GM21528 (cell line): ENCODE data around the gene CCR5.
"Not testable (repeated sequence)": the region's sequence is repeated elsewhere in the genome, so short reads cannot be mapped to it uniquely, and the experiment has no call there.

Source experiments
- ATAC-seq: cut with Tn5 transposase; IDR thresholded peaks from one replicate; pipeline ENCODE4 v1.9.1; 2021; ENCODE audit warnings: mild to moderate bottlenecking, moderate library complexity; ENCODE audit not compliant: unreplicated experiment, low FRiP score

The CCR5 gene

DNA sequence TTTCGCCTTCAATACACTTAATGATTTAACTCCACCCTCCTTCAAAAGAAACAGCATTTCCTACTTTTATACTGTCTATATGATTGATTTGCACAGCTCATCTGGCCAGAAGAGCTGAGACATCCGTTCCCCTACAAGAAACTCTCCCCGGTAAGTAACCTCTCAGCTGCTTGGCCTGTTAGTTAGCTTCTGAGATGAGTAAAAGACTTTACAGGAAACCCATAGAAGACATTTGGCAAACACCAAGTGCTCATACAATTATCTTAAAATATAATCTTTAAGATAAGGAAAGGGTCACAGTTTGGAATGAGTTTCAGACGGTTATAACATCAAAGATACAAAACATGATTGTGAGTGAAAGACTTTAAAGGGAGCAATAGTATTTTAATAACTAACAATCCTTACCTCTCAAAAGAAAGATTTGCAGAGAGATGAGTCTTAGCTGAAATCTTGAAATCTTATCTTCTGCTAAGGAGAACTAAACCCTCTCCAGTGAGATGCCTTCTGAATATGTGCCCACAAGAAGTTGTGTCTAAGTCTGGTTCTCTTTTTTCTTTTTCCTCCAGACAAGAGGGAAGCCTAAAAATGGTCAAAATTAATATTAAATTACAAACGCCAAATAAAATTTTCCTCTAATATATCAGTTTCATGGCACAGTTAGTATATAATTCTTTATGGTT is at the start of gene CCR5:
TSS of gene CCR5 (plus strand) at position 108 of the 680 bp plus-strand sequence. CDS start 1,957 bp downstream, outside the sequence.
- no peak for ATAC-seq

DNA sequence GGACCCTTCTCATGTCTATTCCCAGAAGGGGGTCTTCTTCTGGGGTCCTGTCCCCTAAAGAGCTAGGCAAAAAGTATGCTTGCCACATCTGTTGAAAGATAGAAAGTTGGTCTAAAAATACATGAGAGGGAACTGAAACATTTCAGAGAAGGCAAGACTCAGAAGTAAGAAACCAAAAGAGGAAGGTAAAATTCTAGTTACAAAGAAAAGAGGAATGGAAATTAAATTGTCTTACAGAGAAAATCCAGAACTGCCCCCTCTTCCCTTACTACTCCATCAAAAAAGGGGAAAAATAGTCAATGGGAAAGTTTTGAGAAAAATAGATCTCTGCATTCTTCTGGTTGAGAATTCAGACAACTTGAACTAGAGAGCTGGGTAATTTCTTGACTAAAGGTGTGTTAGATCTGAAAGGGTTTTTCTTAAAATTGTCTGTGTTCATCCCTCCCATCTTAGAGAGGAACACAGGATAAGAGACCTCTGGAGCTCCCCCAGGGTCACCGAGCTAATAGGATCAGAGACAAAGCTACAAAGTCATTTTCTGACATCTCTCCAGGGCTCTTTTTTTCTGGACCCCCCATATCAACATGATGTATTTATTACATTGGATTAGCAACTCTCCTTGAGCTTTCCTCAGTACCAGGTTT is 49.2 kb upstream of the CCR5 start:
- no peak for ATAC-seq

DNA sequence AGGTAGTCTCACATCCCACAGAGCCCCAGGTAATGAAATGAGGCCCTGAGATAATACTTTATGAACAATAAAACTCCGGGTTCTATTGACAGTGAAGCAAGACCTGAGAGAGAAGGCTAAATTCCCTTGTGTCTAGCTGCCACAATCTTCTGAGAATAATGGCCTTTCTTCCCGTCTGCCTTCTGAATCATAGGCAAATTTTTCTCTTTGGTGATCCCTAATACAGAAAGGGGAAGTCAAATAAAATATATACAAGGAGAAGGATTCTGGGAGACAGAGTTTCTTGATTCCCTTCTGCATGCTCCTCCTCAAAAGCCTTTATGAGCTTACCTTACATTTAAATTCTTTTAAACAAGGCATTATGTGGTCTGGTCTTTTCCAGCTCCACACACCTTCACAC is 46.7 kb upstream of the CCR5 start:
- ATAC-seq = no peak

DNA sequence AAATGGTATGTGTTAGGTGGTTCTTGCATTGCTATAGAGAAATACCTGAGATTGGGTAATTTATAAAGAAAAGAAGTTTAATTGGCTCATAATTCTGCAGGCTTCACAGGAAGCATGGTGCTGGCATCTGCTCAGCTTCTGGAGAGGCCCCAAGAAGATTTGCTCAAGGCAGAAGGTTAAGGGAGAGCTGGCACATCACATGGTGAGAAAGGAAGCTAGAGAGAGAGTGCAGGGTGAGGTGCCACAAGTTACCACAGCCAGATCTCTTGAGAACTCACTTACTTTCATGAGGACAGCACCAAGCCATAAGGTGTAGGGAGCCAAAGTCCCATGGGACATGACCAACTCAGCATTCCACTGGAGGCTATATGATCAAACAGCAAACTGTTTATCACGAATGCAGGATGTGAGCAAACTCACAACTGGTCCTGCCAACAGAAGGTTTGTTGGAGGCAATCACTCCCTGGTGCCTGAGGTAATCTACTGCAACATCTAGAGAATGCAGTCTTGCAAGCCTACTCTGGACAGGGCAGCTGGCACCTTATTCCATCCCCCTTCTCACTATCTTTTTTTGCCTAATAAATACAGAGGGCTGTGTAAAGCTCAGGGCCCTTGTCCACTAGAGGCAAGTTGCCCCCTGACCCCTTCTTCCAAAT is 45.0 kb upstream of the CCR5 start:
- no peak for ATAC-seq

DNA sequence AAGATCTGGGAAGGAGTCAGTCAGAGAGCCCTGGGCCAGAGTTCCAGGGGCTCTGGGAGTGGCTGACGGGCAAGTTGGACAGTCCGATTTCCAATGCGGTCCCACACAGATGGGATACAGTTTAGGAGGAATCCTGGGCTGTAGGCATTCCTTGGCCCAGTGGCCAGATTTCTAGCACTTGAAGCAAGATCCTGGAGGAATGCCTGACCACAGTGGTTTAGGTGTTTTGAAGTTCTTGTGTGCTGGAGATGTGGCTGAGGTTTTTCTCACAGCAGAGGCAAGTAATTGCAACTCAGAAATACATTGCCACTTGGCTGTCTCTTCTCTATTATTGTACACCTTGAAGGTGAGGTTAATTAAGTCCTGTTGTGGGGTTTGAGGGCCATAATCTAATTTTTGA is 40.1 kb upstream of the CCR5 start:
- ATAC-seq = not testable (repeated sequence)

DNA sequence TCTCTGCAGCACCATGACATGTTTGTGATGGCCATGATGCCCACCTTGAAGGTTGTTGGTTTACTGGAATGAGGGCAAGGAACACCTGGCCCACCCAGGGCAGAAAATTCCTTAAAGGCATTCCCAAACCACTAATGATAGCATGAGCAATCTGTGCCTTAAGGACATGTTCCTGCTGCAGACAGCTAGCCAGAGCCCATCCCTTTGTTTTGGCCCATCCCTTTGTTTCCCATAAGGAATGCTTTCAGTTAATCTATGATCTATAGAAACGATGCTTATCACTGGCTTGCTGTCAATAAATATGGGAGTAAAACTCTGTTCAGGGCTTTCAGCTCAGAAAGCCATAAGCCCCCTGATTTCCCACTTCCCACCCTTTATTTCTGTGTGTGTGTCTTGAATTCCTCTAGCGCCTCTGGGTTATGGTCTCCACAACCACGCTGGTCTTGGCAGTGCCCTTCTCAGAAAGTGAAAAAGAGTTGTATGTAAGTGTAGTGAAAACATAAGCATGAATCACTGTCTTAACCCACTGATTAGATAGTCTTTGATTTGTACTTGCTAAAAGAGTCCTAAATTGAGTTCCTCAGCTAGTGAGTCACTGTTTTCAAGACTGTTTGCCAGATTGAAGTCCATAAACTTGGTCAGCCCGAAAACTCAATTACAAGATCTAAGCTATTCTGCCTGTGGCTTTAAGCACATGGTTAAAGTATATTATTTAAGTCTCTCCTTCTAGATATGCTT is 35.8 kb upstream of the CCR5 start:
- ATAC-seq = no peak

DNA sequence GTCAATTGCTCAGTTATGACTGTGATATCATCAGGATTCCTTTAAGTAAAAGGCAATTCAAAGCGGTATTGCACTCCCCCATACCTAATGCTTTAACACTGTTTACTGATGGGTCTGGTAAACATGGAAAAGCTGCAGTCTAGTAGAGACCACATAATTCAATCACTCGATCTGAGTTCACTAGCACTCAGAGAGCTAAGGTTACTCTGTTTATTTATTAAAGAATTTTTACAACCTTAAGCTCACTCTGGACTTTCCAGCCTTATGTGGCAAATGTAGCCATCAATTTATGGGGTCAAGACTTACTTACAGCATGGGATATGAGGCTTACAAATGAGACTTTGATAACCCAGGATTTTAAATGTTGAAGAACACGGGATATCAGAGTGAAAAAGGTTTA is 35.2 kb upstream of the CCR5 start:
- ATAC-seq = no peak

DNA sequence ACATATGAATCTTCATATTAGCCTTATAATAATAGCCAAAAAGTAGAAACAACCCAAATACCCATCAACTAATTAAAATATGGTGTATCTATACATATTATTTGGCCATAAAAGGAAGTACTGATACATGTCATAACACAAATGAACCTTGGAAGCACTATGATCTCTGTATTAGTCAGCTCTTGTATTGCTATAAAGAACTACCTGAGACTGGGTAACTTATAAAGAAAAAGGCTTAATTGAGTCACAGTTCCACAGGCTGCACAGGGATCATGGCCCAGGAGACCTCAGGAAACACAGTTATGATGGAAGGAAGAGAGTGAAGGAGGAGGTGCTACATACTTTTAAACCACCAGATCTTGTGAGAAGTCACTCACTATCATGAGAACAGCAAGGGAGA is 32.8 kb upstream of the CCR5 start:
- ATAC-seq = no peak

DNA sequence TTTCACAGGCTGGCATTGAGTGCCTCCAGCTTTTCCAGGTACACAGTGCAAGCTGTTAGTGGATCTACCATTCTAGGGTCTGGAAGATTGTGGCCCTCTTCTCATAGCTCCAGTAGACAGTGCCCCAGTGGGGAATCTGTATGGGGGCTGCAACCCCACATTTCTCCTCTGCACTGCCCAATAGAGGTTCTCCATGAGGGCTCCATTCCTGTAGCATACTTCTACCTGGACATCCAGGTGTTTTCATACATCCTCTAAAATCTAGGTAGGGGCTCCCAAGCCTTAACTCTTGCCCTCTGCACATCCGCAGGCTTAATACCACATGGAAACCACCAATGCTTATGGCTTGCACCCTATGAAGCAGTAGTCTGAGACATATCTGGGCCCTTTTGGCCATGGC is 31.9 kb upstream of the CCR5 start:
- no peak for ATAC-seq

DNA sequence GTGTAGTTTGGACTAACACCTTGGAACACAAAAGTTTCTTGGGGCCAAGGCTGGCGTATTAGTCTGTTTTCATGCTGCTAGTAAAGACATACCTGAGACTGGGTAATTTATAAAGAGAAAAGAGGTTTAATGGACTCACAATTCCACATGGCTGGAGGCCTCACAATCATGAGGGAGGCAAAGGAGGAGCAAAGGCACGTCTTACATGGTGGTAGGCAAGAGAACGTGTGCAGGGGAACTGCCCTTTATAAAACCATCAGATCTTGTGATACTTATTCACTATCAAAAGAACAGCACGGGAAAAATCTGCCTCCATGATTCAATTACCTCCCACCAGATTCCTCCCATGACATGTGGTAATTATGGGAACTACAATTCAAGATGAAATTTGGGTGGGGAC is 26.3 kb upstream of the CCR5 start:
- no peak for ATAC-seq

DNA sequence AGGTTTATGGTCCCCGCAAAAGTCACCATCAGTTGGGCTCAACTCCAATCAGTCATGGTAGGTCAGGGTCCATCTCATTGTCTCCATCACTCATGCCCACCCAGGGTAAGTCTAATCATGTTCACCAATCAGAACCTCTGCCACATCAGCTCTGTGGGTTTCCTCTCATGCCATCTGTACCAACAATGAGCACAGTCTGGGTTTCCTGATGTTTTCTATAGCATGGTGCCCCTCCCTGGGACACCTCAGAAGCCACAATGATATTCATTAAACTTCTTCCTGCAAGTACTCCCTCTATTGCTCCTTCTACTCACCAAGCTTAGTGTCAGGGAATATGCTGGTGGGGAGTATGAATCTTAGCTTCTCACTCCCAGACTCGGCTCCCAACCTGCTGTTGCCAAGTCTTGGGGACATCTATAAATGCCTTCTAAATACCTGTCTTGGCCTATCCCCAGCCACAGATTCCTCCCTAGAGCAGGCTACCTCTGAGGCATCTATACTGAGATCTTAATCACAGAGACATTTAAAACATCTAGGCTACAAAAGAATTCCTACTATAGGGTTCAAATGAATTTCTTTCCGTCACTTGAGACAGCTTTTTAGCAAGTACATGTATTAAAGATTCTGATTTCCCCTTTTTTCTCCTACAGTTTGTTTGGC is 21.8 kb upstream of the CCR5 start:
- no peak for ATAC-seq

DNA sequence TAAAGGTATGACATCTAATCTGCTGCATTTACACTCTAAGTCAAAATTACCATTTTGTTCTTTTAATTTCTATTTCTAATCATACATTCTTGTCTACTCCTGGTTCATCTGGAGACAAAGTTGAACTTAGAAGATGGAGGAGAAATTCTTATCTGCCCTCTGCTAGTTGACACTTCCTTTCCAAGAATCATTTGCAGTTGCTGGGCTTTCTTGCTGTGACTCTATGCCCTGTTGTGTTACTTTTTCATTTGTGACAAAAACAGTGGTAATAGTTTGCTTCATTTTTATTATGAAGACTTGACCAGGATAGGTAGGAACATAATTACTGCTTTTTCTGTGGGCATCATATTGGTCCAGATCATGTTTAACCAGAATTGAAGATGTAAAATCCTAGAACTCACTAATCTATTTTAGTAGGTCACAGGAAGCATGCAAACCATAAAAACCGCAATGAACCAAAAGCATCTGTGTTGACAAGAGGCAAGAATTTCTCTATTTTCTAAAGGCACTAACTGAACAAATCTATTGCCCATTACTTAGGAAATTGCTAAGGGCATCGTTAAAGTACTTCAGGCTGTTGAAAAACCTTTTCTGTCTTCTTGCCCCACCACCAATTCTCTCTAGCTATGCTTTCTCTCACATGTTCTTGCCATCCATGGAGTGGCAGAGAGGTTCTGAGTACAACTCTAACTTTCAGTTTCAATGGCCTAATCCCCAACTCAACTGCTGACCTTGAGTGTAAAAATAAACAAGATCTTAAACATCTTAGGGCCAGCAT is 21.1 kb upstream of the CCR5 start:
- ATAC-seq = peak; percentile 71

DNA sequence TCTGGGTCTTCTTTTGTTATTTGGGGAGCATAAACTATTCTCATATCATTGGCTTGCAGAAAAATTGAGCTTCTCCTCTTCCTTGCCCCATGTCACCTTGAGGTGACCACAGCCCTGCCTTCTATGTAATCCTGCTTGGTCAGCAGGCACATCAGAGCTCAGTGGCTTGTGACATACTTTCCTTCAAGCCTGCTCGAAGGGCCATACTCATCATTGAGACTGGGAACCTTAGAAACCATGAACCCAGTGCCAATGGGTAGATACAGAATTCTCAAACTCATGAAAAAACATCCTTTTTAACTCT is 20.5 kb upstream of the CCR5 start:
- ATAC-seq = no peak

DNA sequence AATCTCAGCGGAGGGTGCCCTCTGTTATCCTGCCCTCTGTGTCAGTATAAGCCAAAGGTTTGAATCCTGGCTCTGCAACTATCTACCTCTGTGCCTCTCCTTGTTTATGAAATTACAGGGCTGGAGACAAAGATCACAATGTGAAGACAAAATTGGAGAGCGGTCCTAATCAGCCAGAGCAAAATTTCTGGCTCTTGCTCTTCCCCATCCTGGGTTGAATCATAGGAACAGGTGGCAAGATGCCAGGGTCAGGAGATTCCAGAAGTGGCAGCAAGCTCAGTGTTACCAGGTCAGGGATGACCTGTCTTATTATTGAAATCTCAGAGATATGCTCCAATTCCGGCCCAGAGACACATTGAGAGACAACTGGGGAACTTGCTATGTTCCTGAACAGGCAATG is 19.1 kb upstream of the CCR5 start:
- no peak for ATAC-seq

DNA sequence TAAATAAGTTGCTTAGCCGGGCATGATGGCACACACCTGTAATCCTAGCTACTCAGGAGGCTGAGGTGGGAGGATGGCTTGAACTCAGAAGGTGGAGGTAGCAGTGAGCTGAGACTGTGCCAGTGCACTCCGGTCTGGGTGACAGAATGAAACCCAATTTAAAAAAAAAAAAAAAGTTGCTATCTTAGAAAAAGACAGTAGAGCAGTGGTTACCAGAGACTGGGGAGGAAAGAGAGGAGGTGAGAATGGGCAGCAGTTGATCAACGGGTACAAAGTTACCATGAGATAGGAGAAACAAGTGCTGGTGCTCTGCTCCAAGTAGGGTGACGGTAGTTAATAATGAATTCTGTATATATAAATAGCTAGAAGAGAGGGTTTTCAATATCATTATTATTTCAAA is 17.7 kb upstream of the CCR5 start:
- ATAC-seq = no peak

DNA sequence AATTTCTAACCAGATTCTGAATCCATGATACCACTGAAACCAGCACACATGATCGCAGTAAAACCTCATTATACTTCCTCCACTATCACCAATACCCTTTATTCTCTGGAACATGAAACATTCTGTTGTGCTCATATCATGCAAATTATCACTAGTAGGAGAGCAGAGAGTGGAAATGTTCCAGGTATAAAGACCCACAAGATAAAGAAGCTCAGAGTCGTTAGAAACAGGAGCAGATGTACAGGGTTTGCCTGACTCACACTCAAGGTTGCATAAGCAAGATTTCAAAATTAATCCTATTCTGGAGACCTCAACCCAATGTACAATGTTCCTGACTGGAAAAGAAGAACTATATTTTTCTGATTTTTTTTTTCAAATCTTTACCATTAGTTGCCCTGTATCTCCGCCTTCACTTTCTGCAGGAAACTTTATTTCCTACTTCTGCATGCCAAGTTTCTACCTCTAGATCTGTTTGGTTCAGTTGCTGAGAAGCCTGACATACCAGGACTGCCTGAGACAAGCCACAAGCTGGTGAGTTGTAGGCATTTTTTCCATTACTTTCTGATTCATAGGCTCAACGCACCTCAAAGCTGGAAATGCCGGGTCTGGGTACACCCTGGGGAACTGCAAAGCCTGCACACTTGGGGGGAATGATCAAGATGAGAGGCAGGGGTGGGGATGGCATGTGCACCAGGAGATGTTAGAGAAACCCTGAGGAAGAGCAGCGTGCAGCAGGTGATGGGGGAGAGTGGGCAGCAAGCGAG is 16.9 kb upstream of the CCR5 start, which contains the start of gene CCR2:
TSS of gene CCR2 (plus strand) at position 465 of the 764 bp plus-strand sequence. CDS start 3,417 bp downstream, outside the sequence.
- ATAC-seq = no peak

DNA sequence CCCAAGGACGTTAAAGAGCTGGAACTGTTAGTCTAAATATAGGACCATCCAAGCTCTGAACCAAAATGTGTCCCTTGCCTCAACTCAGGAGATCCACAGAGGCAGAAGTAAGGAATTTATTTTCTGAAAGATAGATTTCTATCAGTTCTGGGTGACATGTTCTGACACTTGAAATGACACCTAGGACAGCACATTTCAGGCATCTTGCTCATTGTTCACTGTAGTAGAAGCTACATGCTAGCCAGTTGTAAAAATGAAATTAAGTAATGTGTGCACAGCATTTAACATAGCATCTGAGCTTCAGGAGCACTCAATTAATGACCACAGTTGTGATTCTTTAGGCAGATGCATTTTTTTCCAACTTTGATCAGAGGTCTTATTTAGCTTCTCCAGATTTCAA is 16.3 kb upstream of the CCR5 start:
- ATAC-seq = no peak

DNA sequence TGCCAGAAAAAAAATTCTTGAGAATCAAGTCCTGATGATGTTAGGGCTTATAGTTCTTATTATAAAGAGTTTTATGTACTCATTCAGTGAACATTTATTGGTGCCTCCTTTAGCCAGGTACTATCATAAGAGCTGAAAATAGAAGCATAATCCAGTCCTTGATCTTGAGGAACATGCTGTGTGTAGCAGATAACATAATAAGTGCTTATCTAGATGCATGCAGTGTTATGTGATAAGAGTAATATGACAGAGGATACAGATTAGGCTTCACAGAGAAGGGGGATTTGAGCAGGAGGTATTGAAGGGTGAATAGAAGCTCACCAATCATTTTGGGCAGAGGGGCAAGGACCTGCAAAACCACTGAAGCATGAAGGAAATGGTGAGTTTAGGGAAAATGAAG is 15.8 kb upstream of the CCR5 start:
- no peak for ATAC-seq

DNA sequence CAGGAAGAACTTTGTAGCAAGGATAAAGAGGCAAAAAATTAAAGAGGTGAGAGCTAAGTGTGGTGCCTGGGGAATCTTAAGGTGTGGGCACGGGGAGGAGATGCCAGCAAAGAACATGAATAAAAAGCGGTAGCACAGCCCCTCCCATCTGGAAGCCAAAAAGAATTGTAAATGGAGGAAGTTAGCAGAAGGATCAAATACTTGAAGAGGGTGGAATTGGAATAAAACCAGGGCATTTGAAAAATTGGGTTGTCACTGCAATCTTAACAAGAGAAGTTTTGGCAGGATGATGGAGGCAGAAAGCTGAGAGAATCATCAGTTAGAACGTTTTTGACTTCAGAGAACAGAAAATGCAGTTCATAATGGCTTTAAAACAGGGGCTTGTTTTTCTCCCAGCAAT is 14.5 kb upstream of the CCR5 start:
- no peak for ATAC-seq
